Caco-2 (cell line): Measurements from ENCODE around the gene ENOX1. TPM values are rescaled to one million over a fixed set of nuclear protein-coding genes. Genes with fewer than 3 reads are reported as not detected.

Experiments used
- BruUV-seq: library from RNA; stranded (reverse); fragments of 400-500 nt; replicated peaks from 2 replicates; lab custom pipeline; 2021; lab: Mats Ljungman, UMichigan
- CTCF ChIA-PET: fragments of 300-600 bp; sonication (Branson Sonifier 250); formaldehyde crosslinking; loops from one replicate; lab custom pipeline; 2022; ENCODE audit warnings: antibody characterized with exemption; lab: Charles Lee
- POLR2A ChIA-PET: fragments of 300-600 bp; sonication (Branson Sonifier 250); formaldehyde crosslinking; loops from one replicate; lab custom pipeline; 2022; ENCODE audit warnings: antibody characterized with exemption; lab: Charles Lee
- DNase-seq, 2 experiments: peaks; one replicate each; pipeline versions ENCODE4 v3.0.0 to v3.0.0-alpha.2; 2020 to 2022
- H3K27me3 ChIP-seq: replicated peaks from 2 replicates; pipeline ENCODE4 v1.6.0; 2011; ENCODE audit warnings: low read length; ENCODE audit not compliant: control insufficient read depth, insufficient read depth
- H3K36me3 ChIP-seq: 2 replicates; pipeline ENCODE4 v1.5.1; 2011; ENCODE audit warnings: low read length; ENCODE audit not compliant: control insufficient read depth, insufficient read depth
- H3K4me1 ChIP-seq: fragments of 250-450 bp; sonication (Bioruptor Pico); 2 replicates; pipeline ENCODE4 v1.5.1; 2020; ENCODE audit warnings: mild to moderate bottlenecking
- H3K4me3 ChIP-seq: 2 replicates; pipeline ENCODE4 v1.5.1; 2011; ENCODE audit warnings: low read depth, mild to moderate bottlenecking, control low read depth, low read length
- H3K9me3 ChIP-seq: fragments of 250-450 bp; sonication (Bioruptor Pico); 2 replicates; pipeline ENCODE4 v1.5.1; 2020; ENCODE audit warnings: mild to moderate bottlenecking, moderate library complexity
- H3K27ac Mint-ChIP-seq: one replicate; pipeline ENCODE4 v1.8.0; 2022; ENCODE audit warnings: mixed read lengths; ENCODE audit not compliant: unreplicated experiment
- H3K27me3 Mint-ChIP-seq: one replicate; pipeline ENCODE4 v1.8.0; 2022; ENCODE audit warnings: mixed read lengths; ENCODE audit not compliant: insufficient read depth, unreplicated experiment
- H3K36me3 Mint-ChIP-seq: one replicate; pipeline ENCODE4 v1.8.0; 2022; ENCODE audit warnings: mild to moderate bottlenecking, mixed read lengths; ENCODE audit not compliant: insufficient read depth, unreplicated experiment
- H3K4me1 Mint-ChIP-seq: one replicate; pipeline ENCODE4 v1.8.0; 2022; ENCODE audit warnings: low read depth, mixed read lengths; ENCODE audit not compliant: unreplicated experiment
- H3K4me3 Mint-ChIP-seq: one replicate; pipeline ENCODE4 v1.8.0; 2022; ENCODE audit warnings: mild to moderate bottlenecking, moderate library complexity, mixed read lengths; ENCODE audit not compliant: unreplicated experiment
- H3K9me3 Mint-ChIP-seq: one replicate; pipeline ENCODE4 v1.8.0; 2022; ENCODE audit warnings: mixed read lengths; ENCODE audit not compliant: unreplicated experiment
- intact Hi-C: fragments of 100-400 bp; cut with micrococcal nuclease; formaldehyde crosslinking; loops from one replicate; pipeline ENCODE4 v1.10.0; 2022; ENCODE audit not compliant: unreplicated experiment
- total RNA-seq: library from RNA; stranded (reverse); gene quantifications from 2 replicates; pipeline ENCODE4 v1.2.3, GENCODE V29; 2022
- TF ChIP-seq, protein P1 (sequence below), 2 experiments: fragments of 200-600 bp in 1 of 2; IDR thresholded peaks; 1 replicate in 1 of 2; 2 replicates in 1 of 2; pipeline versions ENCODE4 v1.5.1 to v1.8.0; 2011 to 2022; ENCODE audit warnings: antibody characterized with exemption in 1 of 2, control low read depth in 1 of 2, inconsistent platforms in 1 of 2, low read depth in 1 of 2, low read length in 1 of 2, mild to moderate bottlenecking in 1 of 2, moderate library complexity in 1 of 2; ENCODE audit not compliant: insufficient read depth in 1 of 2, severe bottlenecking in 1 of 2, unreplicated experiment in 1 of 2

ENOX1 gene
- total RNA-seq, 1 experiment from 2014 or later: 9.1 TPM

DNA sequence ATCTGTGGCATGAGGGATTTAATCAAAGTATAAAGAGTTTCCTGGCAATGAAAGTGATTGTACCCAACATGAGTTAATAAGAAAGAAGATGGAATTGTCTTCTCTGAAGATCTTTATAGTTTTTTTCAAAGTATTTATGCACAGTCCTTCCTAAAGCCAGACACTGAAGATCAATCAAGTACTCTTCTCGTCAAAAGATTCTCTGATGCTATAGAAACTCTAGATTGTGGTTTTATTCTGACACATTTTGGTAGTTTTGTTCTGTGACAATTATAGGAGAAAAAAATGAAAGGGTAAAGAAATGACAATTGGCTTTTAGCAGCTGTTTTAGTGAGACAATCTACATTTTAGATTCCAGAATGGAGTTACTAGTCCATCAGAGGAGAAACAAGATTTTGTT lies 10.4 kb upstream of the ENOX1 start:
- ChIA-PET POLR2A (no interaction called here), CTCF (no interaction called here)
- no TSS peak for BruUV-seq
- no peak for DNase-seq
- Mint-ChIP-seq H3K4me3 (no peak overlapping the region), H3K9me3 (no peaks in the 10 kb centered on the region), H3K36me3 (no peaks in the 10 kb centered on the region), H3K27me3 (no peaks in the 10 kb centered on the region), H3K4me1 (peaks cover 28% of the 10 kb centered on the region), H3K27ac (no peak overlapping the region)
- H3K36me3 ChIP-seq: no peaks in the 10 kb centered on the region
- TF ChIP-seq, protein P1, sequence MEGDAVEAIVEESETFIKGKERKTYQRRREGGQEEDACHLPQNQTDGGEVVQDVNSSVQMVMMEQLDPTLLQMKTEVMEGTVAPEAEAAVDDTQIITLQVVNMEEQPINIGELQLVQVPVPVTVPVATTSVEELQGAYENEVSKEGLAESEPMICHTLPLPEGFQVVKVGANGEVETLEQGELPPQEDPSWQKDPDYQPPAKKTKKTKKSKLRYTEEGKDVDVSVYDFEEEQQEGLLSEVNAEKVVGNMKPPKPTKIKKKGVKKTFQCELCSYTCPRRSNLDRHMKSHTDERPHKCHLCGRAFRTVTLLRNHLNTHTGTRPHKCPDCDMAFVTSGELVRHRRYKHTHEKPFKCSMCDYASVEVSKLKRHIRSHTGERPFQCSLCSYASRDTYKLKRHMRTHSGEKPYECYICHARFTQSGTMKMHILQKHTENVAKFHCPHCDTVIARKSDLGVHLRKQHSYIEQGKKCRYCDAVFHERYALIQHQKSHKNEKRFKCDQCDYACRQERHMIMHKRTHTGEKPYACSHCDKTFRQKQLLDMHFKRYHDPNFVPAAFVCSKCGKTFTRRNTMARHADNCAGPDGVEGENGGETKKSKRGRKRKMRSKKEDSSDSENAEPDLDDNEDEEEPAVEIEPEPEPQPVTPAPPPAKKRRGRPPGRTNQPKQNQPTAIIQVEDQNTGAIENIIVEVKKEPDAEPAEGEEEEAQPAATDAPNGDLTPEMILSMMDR (IDR thresholded peaks at IDR 0.05; ENCODE audit: insufficient read depth in 1 of 2, low read depth in 1 of 2, low read length in 1 of 2, severe bottlenecking in 1 of 2, unreplicated experiment in 1 of 2): no peak
- intact Hi-C loops: no loop called here
- no peaks in the 10 kb centered on the region for H3K9me3 ChIP-seq
- peaks cover 27% of the 10 kb centered on the region for H3K4me1 ChIP-seq
- no peak overlapping the region for H3K4me3 ChIP-seq
- H3K27me3 ChIP-seq: no peaks in the 10 kb centered on the region

DNA sequence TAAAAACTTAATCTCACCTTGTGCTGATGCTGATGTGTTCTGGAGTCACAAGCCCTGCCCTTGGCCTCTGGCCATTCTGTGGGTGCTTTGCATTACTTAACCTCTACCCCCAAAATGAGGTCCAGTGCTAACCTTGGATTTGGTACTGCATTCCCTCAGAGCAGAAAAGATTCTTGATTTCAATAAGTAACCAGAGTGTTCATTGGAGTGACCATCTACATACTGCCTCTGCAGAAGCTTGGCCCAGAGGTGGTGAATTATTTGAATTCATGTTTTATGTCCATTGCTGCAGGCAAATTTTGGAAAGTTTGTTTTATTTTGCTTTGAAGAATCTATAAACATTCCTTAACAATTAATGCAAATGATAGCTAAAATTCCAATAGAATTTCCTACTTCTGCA lies 7.6 kb upstream of the ENOX1 start:
- TF ChIP-seq, protein P1 (IDR thresholded peaks at IDR 0.05; ENCODE audit: insufficient read depth in 1 of 2, low read depth in 1 of 2, low read length in 1 of 2, severe bottlenecking in 1 of 2, unreplicated experiment in 1 of 2): no peak
- Mint-ChIP-seq H3K27me3 (no peaks in the 10 kb centered on the region), H3K4me3 (no peak overlapping the region), H3K9me3 (no peaks in the 10 kb centered on the region), H3K27ac (no peak overlapping the region), H3K36me3 (no peaks in the 10 kb centered on the region), H3K4me1 (peaks cover 21% of the 10 kb centered on the region)
- no TSS peak for BruUV-seq
- Histone ChIP-seq H3K4me1 (peaks cover 16% of the 10 kb centered on the region), H3K36me3 (no peaks in the 10 kb centered on the region), H3K4me3 (no peak overlapping the region), H3K27me3 (no peaks in the 10 kb centered on the region), H3K9me3 (no peaks in the 10 kb centered on the region)
- intact Hi-C loops: no loop called here
- POLR2A ChIA-PET: no interaction called here
- no peak for DNase-seq
- CTCF ChIA-PET: no interaction called here

DNA sequence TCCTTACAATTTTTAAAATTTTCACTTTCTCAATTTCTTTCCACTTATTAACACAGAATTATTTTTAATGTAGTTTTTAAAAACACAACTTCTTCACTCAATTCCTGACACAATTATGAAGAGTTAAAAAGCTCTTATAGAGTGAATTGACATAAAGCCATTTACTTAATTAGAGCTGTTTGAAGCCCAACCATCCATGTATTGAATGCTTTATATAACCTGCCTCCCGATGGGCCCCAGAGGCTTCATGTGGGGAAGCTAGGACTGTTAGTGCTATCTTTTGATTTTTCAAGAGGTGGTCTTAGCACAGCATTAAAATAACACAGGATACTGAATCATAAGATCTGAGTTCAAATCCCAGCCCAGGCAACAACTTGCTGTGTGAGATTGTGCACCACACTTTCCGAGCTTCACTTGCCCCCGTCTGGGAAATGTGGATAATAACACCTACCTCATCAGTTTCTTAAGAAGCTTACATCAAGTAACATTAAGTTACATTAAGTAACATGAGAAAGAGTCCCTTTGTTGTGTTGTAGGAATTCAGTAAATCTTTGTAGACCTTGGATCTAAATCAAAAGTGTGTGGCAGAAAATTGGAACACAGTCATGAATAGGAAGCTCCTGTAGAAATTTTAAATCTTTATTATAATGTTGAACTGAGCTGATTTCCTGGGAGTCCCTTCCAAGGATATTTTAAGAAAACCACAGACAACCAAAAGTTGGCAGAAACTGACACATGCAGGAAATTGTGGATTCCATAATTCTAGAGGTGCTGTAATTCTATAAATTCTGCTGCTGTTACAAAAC lies 5.5 kb upstream of the ENOX1 start:
- intact Hi-C loops: no loop called here
- Mint-ChIP-seq H3K36me3 (no peaks in the 10 kb centered on the region), H3K9me3 (no peaks in the 10 kb centered on the region), H3K4me1 (peaks cover 7% of the 10 kb centered on the region), H3K4me3 (no peak overlapping the region), H3K27ac (no peak overlapping the region), H3K27me3 (no peaks in the 10 kb centered on the region)
- no TSS peak for BruUV-seq
- CTCF ChIA-PET: interaction anchor here (1.2 kb wide), 1 partner anchor 489 kb away, joined by 4 read pairs; no protein-coding TSS in a partner anchor
- POLR2A ChIA-PET: no interaction called here
- Histone ChIP-seq H3K9me3 (no peaks in the 10 kb centered on the region), H3K4me1 (peaks cover 7% of the 10 kb centered on the region; the same call in 1 of the 2 replicates), H3K4me3 (no peak overlapping the region), H3K27me3 (no peaks in the 10 kb centered on the region), H3K36me3 (no peaks in the 10 kb centered on the region)
- no peak for DNase-seq
- TF ChIP-seq, protein P1 (IDR thresholded peaks at IDR 0.05; ENCODE audit: insufficient read depth in 1 of 2, low read depth in 1 of 2, low read length in 1 of 2, severe bottlenecking in 1 of 2, unreplicated experiment in 1 of 2): no peak
